Measurements from ENCODE around the gene CYP17A1. TPM values are rescaled to one million over a fixed set of nuclear protein-coding genes. Genes with fewer than 3 reads are reported as not detected.
"Not testable (repeated sequence)": the region's sequence is repeated elsewhere in the genome, so short reads cannot be mapped to it uniquely, and the experiment has no call there.

Gene CYP17A1
- total and polyA plus RNA-seq, 2 experiments from 2014 or later, result not detected

DNA sequence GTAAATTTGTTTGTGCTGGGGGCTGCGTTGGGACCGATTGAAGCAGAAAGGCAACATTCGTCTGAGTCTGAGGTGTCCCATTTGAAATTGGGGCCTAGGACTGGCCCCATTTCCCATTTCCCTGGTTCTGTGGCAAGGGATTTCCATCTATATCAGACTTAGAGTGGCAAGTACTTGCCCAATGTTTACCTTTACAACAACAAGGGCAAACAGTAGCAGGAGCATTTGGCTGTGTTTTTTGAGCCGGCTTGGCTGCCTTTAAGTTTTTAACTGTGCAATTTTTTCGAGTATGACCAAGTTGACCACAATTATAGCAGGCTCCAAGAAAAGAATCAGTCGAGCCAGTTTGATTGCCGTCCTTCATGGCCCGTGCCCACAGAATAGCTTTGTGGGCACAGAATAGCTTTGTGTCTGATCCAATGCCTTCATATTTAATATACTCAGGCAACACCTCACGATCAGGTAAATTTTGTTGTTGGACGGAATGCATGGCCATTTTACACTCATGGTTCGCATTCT is 4.7 kb upstream of the CYP17A1 start (continued):
- TF ChIP-seq, protein P1, sequence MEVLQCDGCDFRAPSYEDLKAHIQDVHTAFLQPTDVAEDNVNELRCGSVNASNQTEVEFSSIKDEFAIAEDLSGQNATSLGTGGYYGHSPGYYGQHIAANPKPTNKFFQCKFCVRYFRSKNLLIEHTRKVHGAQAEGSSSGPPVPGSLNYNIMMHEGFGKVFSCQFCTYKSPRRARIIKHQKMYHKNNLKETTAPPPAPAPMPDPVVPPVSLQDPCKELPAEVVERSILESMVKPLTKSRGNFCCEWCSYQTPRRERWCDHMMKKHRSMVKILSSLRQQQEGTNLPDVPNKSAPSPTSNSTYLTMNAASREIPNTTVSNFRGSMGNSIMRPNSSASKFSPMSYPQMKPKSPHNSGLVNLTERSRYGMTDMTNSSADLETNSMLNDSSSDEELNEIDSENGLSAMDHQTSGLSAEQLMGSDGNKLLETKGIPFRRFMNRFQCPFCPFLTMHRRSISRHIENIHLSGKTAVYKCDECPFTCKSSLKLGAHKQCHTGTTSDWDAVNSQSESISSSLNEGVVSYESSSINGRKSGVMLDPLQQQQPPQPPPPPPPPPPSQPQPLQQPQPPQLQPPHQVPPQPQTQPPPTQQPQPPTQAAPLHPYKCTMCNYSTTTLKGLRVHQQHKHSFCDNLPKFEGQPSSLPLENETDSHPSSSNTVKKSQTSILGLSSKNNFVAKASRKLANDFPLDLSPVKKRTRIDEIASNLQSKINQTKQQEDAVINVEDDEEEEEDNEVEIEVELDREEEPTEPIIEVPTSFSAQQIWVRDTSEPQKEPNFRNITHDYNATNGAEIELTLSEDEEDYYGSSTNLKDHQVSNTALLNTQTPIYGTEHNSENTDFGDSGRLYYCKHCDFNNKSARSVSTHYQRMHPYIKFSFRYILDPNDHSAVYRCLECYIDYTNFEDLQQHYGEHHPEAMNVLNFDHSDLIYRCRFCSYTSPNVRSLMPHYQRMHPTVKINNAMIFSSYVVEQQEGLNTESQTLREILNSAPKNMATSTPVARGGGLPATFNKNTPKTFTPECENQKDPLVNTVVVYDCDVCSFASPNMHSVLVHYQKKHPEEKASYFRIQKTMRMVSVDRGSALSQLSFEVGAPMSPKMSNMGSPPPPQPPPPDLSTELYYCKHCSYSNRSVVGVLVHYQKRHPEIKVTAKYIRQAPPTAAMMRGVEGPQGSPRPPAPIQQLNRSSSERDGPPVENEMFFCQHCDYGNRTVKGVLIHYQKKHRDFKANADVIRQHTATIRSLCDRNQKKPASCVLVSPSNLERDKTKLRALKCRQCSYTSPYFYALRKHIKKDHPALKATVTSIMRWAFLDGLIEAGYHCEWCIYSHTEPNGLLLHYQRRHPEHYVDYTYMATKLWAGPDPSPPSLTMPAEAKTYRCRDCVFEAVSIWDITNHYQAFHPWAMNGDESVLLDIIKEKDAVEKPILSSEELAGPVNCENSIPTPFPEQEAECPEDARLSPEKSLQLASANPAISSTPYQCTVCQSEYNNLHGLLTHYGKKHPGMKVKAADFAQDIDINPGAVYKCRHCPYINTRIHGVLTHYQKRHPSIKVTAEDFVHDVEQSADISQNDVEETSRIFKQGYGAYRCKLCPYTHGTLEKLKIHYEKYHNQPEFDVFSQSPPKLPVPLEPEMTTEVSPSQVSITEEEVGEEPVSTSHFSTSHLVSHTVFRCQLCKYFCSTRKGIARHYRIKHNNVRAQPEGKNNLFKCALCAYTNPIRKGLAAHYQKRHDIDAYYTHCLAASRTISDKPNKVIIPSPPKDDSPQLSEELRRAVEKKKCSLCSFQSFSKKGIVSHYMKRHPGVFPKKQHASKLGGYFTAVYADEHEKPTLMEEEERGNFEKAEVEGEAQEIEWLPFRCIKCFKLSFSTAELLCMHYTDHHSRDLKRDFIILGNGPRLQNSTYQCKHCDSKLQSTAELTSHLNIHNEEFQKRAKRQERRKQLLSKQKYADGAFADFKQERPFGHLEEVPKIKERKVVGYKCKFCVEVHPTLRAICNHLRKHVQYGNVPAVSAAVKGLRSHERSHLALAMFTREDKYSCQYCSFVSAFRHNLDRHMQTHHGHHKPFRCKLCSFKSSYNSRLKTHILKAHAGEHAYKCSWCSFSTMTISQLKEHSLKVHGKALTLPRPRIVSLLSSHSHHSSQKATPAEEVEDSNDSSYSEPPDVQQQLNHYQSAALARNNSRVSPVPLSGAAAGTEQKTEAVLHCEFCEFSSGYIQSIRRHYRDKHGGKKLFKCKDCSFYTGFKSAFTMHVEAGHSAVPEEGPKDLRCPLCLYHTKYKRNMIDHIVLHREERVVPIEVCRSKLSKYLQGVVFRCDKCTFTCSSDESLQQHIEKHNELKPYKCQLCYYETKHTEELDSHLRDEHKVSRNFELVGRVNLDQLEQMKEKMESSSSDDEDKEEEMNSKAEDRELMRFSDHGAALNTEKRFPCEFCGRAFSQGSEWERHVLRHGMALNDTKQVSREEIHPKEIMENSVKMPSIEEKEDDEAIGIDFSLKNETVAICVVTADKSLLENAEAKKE (CRISPR knock-in tag; IDR thresholded peaks at IDR 0.05), result no peak

DNA sequence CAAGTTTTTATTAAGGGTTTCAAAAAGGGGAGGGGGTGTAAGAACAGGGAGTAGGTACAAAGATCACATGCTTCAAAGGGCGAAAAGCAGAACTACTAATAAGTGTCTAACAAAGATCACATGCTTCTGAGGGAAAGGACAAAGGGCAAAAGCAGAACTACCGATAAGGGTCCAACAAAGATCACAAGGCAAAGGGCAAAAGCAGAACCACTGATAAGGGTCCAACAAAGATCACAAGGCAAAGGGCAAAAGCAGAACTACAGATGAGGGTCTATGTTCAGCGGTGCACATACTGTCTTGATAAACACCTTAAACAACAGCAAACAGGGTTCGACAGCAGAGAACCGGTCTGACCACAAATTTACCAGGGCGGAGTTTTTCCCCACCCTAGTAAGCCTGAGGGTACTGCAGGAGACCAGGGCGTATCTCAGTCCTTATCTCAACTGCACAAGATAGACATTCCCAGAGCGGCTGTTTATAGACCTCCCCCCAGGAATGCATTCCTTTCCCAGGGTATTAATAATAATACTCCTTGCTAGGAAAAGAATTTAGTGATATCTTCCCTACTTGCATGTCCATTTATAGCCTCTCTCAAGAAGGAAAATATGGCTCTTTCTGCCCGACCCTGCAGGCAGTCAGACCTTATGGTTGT is 1.2 kb upstream of the CYP17A1 start:
- H3K27me3 Mint-ChIP-seq (ENCODE audit: insufficient read depth, low read depth, poor library complexity), result peaks cover 10% of the 10 kb centered on the region
- H3K4me1 Mint-ChIP-seq; H3K9me2 ChIP-seq (ENCODE audit: insufficient read depth): not testable (repeated sequence)

DNA sequence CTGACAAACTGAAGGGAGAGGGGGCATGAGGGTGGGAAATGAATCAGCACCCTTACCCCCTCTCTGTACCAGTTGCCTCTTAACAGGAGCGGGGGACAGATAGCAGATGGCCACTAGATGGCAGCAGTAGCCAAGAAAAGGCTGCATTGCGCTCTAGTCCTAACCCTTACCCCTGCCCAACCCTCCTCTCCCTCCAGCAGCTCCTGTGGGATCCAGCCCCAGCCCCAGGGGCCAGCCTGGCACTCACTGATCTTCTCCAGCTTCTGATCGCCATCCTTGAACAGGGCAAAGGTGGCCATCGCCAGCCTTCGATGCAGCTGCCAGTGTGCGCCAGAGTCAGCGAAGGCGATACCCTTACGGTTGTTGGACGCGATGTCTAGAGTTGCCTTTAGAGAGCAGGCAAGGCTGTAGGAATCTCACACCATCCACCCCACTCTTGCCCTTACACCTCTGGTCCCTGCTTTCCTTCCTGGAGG is 2.2 kb downstream of the CYP17A1 start:
- peak overlapping the region; percentile 91 for H2AFZ ChIP-seq
- H3K27ac ChIP-seq (ENCODE audit: low read depth), result no peak overlapping the region
- no peak overlapping the region for H3K4me2 ChIP-seq
- Mint-ChIP-seq H3K36me3 (ENCODE audit: low read depth) (no peaks in the 10 kb centered on the region), H3K27me3 (ENCODE audit: insufficient read depth, low read depth, poor library complexity) (peaks cover 14% of the 10 kb centered on the region), H3K9me3 (peaks cover 17% of the 10 kb centered on the region), H3K27ac (no peak overlapping the region), H3K4me3 (no peak overlapping the region), H3K4me1 (no peaks in the 10 kb centered on the region; the same call in 1 of the 3 replicates)
- DNase-seq (ENCODE audit: low spot score) (peak; percentile 96), ATAC-seq (peak; percentile 100)
- H3K4me3 ChIP-seq, result no peak overlapping the region
- H3K4me1 ChIP-seq (ENCODE audit: insufficient read depth), result no peaks in the 10 kb centered on the region
- H3K9me2 ChIP-seq (ENCODE audit: insufficient read depth), result no peaks in the 10 kb centered on the region
- no peak for TF ChIP-seq JUNB (IDR thresholded peaks at IDR 0.05; ENCODE audit: unreplicated experiment)
- TF ChIP-seq, protein P2, sequence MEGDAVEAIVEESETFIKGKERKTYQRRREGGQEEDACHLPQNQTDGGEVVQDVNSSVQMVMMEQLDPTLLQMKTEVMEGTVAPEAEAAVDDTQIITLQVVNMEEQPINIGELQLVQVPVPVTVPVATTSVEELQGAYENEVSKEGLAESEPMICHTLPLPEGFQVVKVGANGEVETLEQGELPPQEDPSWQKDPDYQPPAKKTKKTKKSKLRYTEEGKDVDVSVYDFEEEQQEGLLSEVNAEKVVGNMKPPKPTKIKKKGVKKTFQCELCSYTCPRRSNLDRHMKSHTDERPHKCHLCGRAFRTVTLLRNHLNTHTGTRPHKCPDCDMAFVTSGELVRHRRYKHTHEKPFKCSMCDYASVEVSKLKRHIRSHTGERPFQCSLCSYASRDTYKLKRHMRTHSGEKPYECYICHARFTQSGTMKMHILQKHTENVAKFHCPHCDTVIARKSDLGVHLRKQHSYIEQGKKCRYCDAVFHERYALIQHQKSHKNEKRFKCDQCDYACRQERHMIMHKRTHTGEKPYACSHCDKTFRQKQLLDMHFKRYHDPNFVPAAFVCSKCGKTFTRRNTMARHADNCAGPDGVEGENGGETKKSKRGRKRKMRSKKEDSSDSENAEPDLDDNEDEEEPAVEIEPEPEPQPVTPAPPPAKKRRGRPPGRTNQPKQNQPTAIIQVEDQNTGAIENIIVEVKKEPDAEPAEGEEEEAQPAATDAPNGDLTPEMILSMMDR (conservative IDR thresholded peaks at IDR 0.05; ENCODE audit: low read depth in 2 of 2), result peak; percentile 88 to 97
- no peaks in the 10 kb centered on the region for H3K36me3 ChIP-seq (ENCODE audit: insufficient read depth)
- no peaks in the 10 kb centered on the region for H3F3A ChIP-seq (replicated peaks; ENCODE audit: low read depth)
- H4K20me1 ChIP-seq (replicated peaks; ENCODE audit: insufficient read depth), result no peaks in the 10 kb centered on the region
- no peaks in the 10 kb centered on the region for H3K79me2 ChIP-seq (replicated peaks; ENCODE audit: insufficient read depth)
- no peaks in the 10 kb centered on the region for H3K27me3 ChIP-seq (ENCODE audit: insufficient read depth)

More for the DNA sequence above, 1.2 kb upstream of the CYP17A1 start:
- H2AFZ ChIP-seq; H3K36me3 ChIP-seq (ENCODE audit: insufficient read depth); DNase-seq (ENCODE audit: low spot score); H3F3A ChIP-seq (replicated peaks; ENCODE audit: low read depth); H3K27ac Mint-ChIP-seq; H3K4me2 ChIP-seq; H3K4me1 ChIP-seq (ENCODE audit: insufficient read depth); ATAC-seq; H3K4me3 Mint-ChIP-seq; H4K20me1 ChIP-seq (replicated peaks; ENCODE audit: insufficient read depth); H3K4me3 ChIP-seq; H3K27me3 ChIP-seq (ENCODE audit: insufficient read depth); H3K36me3 Mint-ChIP-seq (ENCODE audit: low read depth); H3K27ac ChIP-seq (ENCODE audit: low read depth); H3K79me2 ChIP-seq (replicated peaks; ENCODE audit: insufficient read depth): not testable (repeated sequence)
- H3K9me3 Mint-ChIP-seq, result peaks cover 20% of the 10 kb centered on the region
